ENCODE data around the gene CERS6. TPM values are rescaled to one million over a fixed set of nuclear protein-coding genes. Genes with fewer than 3 reads are reported as not detected.

Gene CERS6
- total and polyA plus RNA-seq, 4 donors = 4.2 to 20.4 (median 10.1) TPM

DNA sequence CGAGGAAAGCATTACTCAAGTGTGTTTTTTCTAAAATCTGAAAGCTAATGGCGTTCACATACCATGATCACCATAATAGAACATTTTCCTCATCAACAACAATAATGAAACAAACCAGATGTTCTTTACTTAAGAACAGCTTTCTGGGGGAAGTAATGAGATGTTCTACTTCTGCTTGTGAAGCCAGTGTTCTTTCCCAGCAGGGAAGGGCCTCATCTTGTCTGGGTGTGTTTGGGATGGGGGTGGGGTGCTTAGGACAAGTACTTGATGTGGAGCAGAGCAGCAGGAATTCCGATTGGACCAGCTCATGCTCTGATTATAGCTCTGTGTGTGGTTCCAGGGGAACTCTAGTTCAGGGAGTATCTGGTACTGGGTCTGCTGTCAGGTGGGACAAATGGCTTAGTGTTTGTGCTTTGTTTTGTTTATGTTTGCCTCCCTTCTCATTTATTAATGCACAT, 183.4 kb downstream of the CERS6 start:
- H3K27me3 ChIP-seq (ENCODE audit: control insufficient read depth in 4 of 4, insufficient read depth in 4 of 4, low read length in 3 of 4) = no peaks in the 10 kb centered on the region
- H3K27ac ChIP-seq (ENCODE audit: low read depth in 1 of 2, low read length in 2 of 2) = no peak overlapping the region
- no peak for DNase-seq (ENCODE audit: low spot score)
- WGBS = 81% methylated on average over 3 of the region's 3 CpGs
- no peaks in the 10 kb centered on the region for H3K4me1 ChIP-seq (ENCODE audit: control insufficient read depth in 4 of 4, insufficient read depth in 4 of 4, low read length in 3 of 4)
- no peak overlapping the region for H3K4me3 ChIP-seq (ENCODE audit: low read depth in 1 of 3, low read length in 3 of 3)
- no peak overlapping the region for H3K9ac ChIP-seq (ENCODE audit: low read depth in 1 of 2, low read length in 2 of 2)
- no peaks in the 10 kb centered on the region for H3K36me3 ChIP-seq (ENCODE audit: control insufficient read depth in 4 of 4, insufficient read depth in 3 of 4, low read depth in 1 of 4, low read length in 3 of 4)
- peak; percentile 33 for TF ChIP-seq NR2F2 (IDR thresholded peaks at IDR 0.05)
- peak in 1 of 2 donors; percentile 40 for TF ChIP-seq RAD21 (IDR thresholded peaks at IDR 0.05)
- TF ChIP-seq HNF4A (conservative IDR thresholded peaks at IDR 0.05) = no peak
- no peak for TF ChIP-seq EGR1 (IDR thresholded peaks at IDR 0.05; ENCODE audit: low read depth in 2 of 2)
- TF ChIP-seq RXRA (IDR thresholded peaks at IDR 0.05) = peak in 1 of 2 donors; percentile 10
- peak in 1 of 2 donors; percentile 22 for TF ChIP-seq JUND (IDR thresholded peaks at IDR 0.05)
- TF ChIP-seq SP1 (IDR thresholded peaks at IDR 0.05) = peak; percentile 21
- H3K9me3 ChIP-seq (ENCODE audit: control insufficient read depth in 4 of 4, low read length in 3 of 4) = no peaks in the 10 kb centered on the region

DNA sequence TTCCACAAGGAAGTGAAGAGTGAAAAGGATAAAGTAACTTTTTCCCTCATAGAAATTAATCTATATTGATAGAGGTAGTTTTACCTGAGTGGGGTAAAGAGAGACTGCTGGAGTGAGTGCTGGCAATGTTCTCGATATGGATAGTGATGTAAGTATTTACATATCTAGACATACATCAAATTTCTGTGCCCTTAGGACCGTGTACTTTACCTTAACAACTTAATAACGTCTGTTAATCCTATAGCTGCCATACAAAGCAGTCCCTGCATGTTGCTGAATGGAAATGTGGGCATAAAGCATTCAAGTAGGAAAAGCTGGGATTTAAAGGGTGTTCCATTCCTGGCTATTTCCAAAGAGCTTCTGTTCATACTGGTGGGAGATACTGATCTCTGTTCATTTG, 184.0 kb downstream of the CERS6 start:
- Histone ChIP-seq H3K9ac (ENCODE audit: low read depth in 1 of 2, low read length in 2 of 2) (no peak overlapping the region), H3K4me3 (ENCODE audit: low read depth in 1 of 3, low read length in 3 of 3) (no peak overlapping the region), H3K27me3 (ENCODE audit: control insufficient read depth in 4 of 4, insufficient read depth in 4 of 4, low read length in 3 of 4) (no peaks in the 10 kb centered on the region), H3K9me3 (ENCODE audit: control insufficient read depth in 4 of 4, low read length in 3 of 4) (no peaks in the 10 kb centered on the region), H3K27ac (ENCODE audit: low read depth in 1 of 2, low read length in 2 of 2) (no peak overlapping the region), H3K36me3 (ENCODE audit: control insufficient read depth in 4 of 4, insufficient read depth in 3 of 4, low read depth in 1 of 4, low read length in 3 of 4) (no peaks in the 10 kb centered on the region), H3K4me1 (ENCODE audit: control insufficient read depth in 4 of 4, insufficient read depth in 4 of 4, low read length in 3 of 4) (no peaks in the 10 kb centered on the region)
- TF ChIP-seq FOXA2 (IDR thresholded peaks at IDR 0.05) (no peak), TAF1 (conservative IDR thresholded peaks at IDR 0.05) (no peak), NR2F2 (IDR thresholded peaks at IDR 0.05) (no peak), RAD21 (IDR thresholded peaks at IDR 0.05) (no peak), YY1 (IDR thresholded peaks at IDR 0.05) (no peak), HNF4G (IDR thresholded peaks at IDR 0.05) (no peak), JUND (IDR thresholded peaks at IDR 0.05) (no peak), RXRA (IDR thresholded peaks at IDR 0.05) (no peak)
- TF ChIP-seq, protein P1, sequence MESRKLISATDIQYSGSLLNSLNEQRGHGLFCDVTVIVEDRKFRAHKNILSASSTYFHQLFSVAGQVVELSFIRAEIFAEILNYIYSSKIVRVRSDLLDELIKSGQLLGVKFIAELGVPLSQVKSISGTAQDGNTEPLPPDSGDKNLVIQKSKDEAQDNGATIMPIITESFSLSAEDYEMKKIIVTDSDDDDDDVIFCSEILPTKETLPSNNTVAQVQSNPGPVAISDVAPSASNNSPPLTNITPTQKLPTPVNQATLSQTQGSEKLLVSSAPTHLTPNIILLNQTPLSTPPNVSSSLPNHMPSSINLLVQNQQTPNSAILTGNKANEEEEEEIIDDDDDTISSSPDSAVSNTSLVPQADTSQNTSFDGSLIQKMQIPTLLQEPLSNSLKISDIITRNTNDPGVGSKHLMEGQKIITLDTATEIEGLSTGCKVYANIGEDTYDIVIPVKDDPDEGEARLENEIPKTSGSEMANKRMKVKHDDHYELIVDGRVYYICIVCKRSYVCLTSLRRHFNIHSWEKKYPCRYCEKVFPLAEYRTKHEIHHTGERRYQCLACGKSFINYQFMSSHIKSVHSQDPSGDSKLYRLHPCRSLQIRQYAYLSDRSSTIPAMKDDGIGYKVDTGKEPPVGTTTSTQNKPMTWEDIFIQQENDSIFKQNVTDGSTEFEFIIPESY (IDR thresholded peaks at IDR 0.05) = no peak
- TF ChIP-seq, protein P2, sequence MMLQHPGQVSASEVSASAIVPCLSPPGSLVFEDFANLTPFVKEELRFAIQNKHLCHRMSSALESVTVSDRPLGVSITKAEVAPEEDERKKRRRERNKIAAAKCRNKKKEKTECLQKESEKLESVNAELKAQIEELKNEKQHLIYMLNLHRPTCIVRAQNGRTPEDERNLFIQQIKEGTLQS (IDR thresholded peaks at IDR 0.05) = no peak
- TF ChIP-seq, protein P3, sequence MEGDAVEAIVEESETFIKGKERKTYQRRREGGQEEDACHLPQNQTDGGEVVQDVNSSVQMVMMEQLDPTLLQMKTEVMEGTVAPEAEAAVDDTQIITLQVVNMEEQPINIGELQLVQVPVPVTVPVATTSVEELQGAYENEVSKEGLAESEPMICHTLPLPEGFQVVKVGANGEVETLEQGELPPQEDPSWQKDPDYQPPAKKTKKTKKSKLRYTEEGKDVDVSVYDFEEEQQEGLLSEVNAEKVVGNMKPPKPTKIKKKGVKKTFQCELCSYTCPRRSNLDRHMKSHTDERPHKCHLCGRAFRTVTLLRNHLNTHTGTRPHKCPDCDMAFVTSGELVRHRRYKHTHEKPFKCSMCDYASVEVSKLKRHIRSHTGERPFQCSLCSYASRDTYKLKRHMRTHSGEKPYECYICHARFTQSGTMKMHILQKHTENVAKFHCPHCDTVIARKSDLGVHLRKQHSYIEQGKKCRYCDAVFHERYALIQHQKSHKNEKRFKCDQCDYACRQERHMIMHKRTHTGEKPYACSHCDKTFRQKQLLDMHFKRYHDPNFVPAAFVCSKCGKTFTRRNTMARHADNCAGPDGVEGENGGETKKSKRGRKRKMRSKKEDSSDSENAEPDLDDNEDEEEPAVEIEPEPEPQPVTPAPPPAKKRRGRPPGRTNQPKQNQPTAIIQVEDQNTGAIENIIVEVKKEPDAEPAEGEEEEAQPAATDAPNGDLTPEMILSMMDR (IDR thresholded peaks at IDR 0.05; ENCODE audit: low read depth, low read length, missing input control) = no peak
- TF ChIP-seq, protein P4, sequence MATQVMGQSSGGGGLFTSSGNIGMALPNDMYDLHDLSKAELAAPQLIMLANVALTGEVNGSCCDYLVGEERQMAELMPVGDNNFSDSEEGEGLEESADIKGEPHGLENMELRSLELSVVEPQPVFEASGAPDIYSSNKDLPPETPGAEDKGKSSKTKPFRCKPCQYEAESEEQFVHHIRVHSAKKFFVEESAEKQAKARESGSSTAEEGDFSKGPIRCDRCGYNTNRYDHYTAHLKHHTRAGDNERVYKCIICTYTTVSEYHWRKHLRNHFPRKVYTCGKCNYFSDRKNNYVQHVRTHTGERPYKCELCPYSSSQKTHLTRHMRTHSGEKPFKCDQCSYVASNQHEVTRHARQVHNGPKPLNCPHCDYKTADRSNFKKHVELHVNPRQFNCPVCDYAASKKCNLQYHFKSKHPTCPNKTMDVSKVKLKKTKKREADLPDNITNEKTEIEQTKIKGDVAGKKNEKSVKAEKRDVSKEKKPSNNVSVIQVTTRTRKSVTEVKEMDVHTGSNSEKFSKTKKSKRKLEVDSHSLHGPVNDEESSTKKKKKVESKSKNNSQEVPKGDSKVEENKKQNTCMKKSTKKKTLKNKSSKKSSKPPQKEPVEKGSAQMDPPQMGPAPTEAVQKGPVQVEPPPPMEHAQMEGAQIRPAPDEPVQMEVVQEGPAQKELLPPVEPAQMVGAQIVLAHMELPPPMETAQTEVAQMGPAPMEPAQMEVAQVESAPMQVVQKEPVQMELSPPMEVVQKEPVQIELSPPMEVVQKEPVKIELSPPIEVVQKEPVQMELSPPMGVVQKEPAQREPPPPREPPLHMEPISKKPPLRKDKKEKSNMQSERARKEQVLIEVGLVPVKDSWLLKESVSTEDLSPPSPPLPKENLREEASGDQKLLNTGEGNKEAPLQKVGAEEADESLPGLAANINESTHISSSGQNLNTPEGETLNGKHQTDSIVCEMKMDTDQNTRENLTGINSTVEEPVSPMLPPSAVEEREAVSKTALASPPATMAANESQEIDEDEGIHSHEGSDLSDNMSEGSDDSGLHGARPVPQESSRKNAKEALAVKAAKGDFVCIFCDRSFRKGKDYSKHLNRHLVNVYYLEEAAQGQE (IDR thresholded peaks at IDR 0.05) = no peak
- no peak for DNase-seq (ENCODE audit: low spot score)
- WGBS = 91% methylated on average over 3 of the region's 3 CpGs

Measured in liver (tissue), 9 donors.